HG03442 (cell line): ENCODE measurements around the gene DHX57.

Experiments used
- ATAC-seq: cut with Tn5 transposase; IDR thresholded peaks from one replicate; pipeline ENCODE4 v1.9.1; 2021; ENCODE audit warnings: mild to moderate bottlenecking, moderate library complexity; ENCODE audit not compliant: unreplicated experiment

The DHX57 gene

GRCh38 chr2:38866773-38867443, 8.8 kb downstream of the DHX57 start:
- ATAC-seq = no peak

GRCh38 chr2:38863061-38863695, 12.6 kb downstream of the DHX57 start:
- ATAC-seq = peak; percentile 68

GRCh38 chr2:38862476-38862875, 13.3 kb downstream of the DHX57 start:
- ATAC-seq = no peak

- ATAC-seq = no peak
Measured at GRCh38 chr2:38856165-38856564, 19.6 kb downstream of the DHX57 start.

- ATAC-seq = peak; percentile 91
Measured at GRCh38 chr2:38850045-38850444, 25.7 kb downstream of the DHX57 start.

GRCh38 chr2:38836791-38837190, 38.9 kb downstream of the DHX57 start:
- peak; percentile 17 for ATAC-seq

GRCh38 chr2:38835990-38836389, 39.7 kb downstream of the DHX57 start:
- ATAC-seq = peak; percentile 92

GRCh38 chr2:38835015-38835601, 40.6 kb downstream of the DHX57 start:
- no peak for ATAC-seq

GRCh38 chr2:38830526-38831159, 45.1 kb downstream of the DHX57 start:
- ATAC-seq = no peak

- no peak for ATAC-seq
Measured at GRCh38 chr2:38829971-38830370, 45.8 kb downstream of the DHX57 start.

GRCh38 chr2:38828460-38828859, 47.3 kb downstream of the DHX57 start:
- ATAC-seq = no peak

GRCh38 chr2:38827539-38828145, 48.1 kb downstream of the DHX57 start:
- peak; percentile 47 for ATAC-seq

- ATAC-seq = no peak
Measured at GRCh38 chr2:38825956-38826355, 49.8 kb downstream of the DHX57 start.

- no peak for ATAC-seq
Measured at GRCh38 chr2:38824906-38825305, 50.8 kb downstream of the DHX57 start.

- no peak for ATAC-seq
Measured at GRCh38 chr2:38823386-38823785, 52.3 kb downstream of the DHX57 start.

- ATAC-seq = no peak
Measured at GRCh38 chr2:38818565-38818964, 57.2 kb downstream of the DHX57 start.

- ATAC-seq = no peak
Measured at GRCh38 chr2:38815936-38816335, 59.8 kb downstream of the DHX57 start.

- no peak for ATAC-seq
Measured at GRCh38 chr2:38810488-38810887, 65.2 kb downstream of the DHX57 start.

GRCh38 chr2:38808677-38809076, 67.1 kb downstream of the DHX57 start:
- no peak for ATAC-seq

- ATAC-seq = no peak
Measured at GRCh38 chr2:38806733-38807059, 69.0 kb downstream of the DHX57 start.

- no peak for ATAC-seq
Measured at GRCh38 chr2:38806015-38806732, 69.6 kb downstream of the DHX57 start.
